B cell (primary cell): ENCODE data around the gene JMJD8. TPM values are rescaled to one million over a fixed set of nuclear protein-coding genes. Genes with fewer than 3 reads are reported as not detected.

ENCODE experiments used
- ATAC-seq: fragments of 200-7000 bp; cut with Tn5 transposase; one replicate; pipeline ENCODE4 v1.10.0; 2021; ENCODE audit warnings: low read depth, mild to moderate bottlenecking, moderate number of reproducible peaks, moderate library complexity
- CTCF ChIA-PET: fragments of 350-600 bp; sonication (Branson Sonifier 250); formaldehyde crosslinking; loops from one replicate; lab custom pipeline; 2021; ENCODE audit warnings: antibody characterized with exemption, inconsistent platforms; lab: Charles Lee
- POLR2A ChIA-PET: fragments of 350-600 bp; sonication (Branson Sonifier 250); formaldehyde crosslinking; loops from one replicate; lab custom pipeline; 2021; ENCODE audit warnings: antibody characterized with exemption; lab: Charles Lee
- DNase-seq: peaks from one replicate; pipeline ENCODE4 v3.0.0; 2013
- H2AFZ ChIP-seq: 2 replicates; pipeline ENCODE4 v1.6.1; 2012; ENCODE audit warnings: mild to moderate bottlenecking, low read depth, low read length; ENCODE audit not compliant: insufficient read depth, poor library complexity, severe bottlenecking
- H3K27ac ChIP-seq, 2 donors: 1 replicate in 1 of 2; 2 replicates in 1 of 2; pipeline ENCODE4 v1.5.1; 2012 to 2013; ENCODE audit warnings: low read length in 2 of 2, mild to moderate bottlenecking in 2 of 2, moderate library complexity in 1 of 2
- H3K27me3 ChIP-seq, 4 experiments: fragments of 200-600 bp in 1 of 4; sonication (generic) in 1 of 4; replicated peaks in 1 of 4; 1 replicate in 2 of 4; 2 replicates in 2 of 4; pipeline versions ENCODE4 v1.6.1 to v1.7.0; 2013 to 2016; ENCODE audit warnings: low read length in 3 of 4, mild to moderate bottlenecking in 2 of 4, mixed read lengths in 1 of 4, moderate library complexity in 1 of 4; ENCODE audit not compliant: insufficient read depth in 4 of 4, control insufficient read depth in 3 of 4; ENCODE audit errors: control extremely low read depth in 1 of 4
- H3K36me3 ChIP-seq, 2 experiments: replicated peaks in 1 of 2; 1 replicate in 1 of 2; 2 replicates in 1 of 2; pipeline versions ENCODE4 v1.6.1 to v1.7.1; 2013; ENCODE audit warnings: low read length in 1 of 2; ENCODE audit not compliant: insufficient read depth in 2 of 2, control insufficient read depth in 1 of 2; ENCODE audit errors: control extremely low read depth in 1 of 2, extremely low read depth in 1 of 2
- H3K4me1 ChIP-seq, 2 donors: fragments of 200-600 bp in 1 of 2; sonication (generic) in 1 of 2; 1 replicate in 1 of 2; 2 replicates in 1 of 2; pipeline versions ENCODE4 v1.5.1 to v1.6.1; 2013 to 2017; ENCODE audit warnings: low read length in 2 of 2; ENCODE audit not compliant: control insufficient read depth in 2 of 2, insufficient read depth in 2 of 2
- H3K4me2 ChIP-seq: replicated peaks from 2 replicates; pipeline ENCODE3; 2012; ENCODE audit warnings: mild to moderate bottlenecking, low read depth, low read length; ENCODE audit not compliant: poor library complexity, severe bottlenecking
- H3K4me3 ChIP-seq, 5 experiments: fragments of 200-600 bp in 1 of 5; sonication (generic) in 1 of 5; 1 replicate in 3 of 5; 2 replicates in 2 of 5; pipeline versions ENCODE4 v1.5.1 to v1.7.0; 2011 to 2016; ENCODE audit warnings: low read length in 4 of 5, mild to moderate bottlenecking in 4 of 5, low read depth in 2 of 5, control low read depth in 1 of 5, moderate library complexity in 1 of 5; ENCODE audit not compliant: insufficient read depth in 1 of 5; ENCODE audit errors: control extremely low read depth in 1 of 5, extremely low read depth in 1 of 5
- H3K79me2 ChIP-seq: fragments of 200-600 bp; sonication (generic); one replicate; pipeline ENCODE4 v1.6.0; 2016; ENCODE audit warnings: low read length; ENCODE audit not compliant: control insufficient read depth, insufficient read depth
- H3K9ac ChIP-seq: fragments of 200-600 bp; sonication (generic); 2 replicates; pipeline ENCODE4 v1.6.1; 2017; ENCODE audit warnings: mild to moderate bottlenecking, low read length, moderate library complexity
- H3K9me3 ChIP-seq, 3 donors: one replicate each; pipeline versions ENCODE4 v1.6.1 to v1.7.1; 2013; ENCODE audit warnings: low read length in 2 of 3; ENCODE audit not compliant: control insufficient read depth in 2 of 3, insufficient read depth in 1 of 3; ENCODE audit errors: control extremely low read depth in 1 of 3
- H4K20me1 ChIP-seq: 2 replicates; pipeline ENCODE4 v1.6.0; 2012; ENCODE audit warnings: mild to moderate bottlenecking, low read length; ENCODE audit not compliant: insufficient read depth, control insufficient read depth, poor library complexity, severe bottlenecking
- H3K27ac Mint-ChIP-seq: one replicate; pipeline ENCODE4 v1.8.0; 2021; ENCODE audit warnings: mixed read lengths
- H3K27me3 Mint-ChIP-seq: one replicate; pipeline ENCODE4 v1.8.0; 2021; ENCODE audit warnings: mixed read lengths
- H3K4me1 Mint-ChIP-seq: one replicate; pipeline ENCODE4 v1.8.0; 2021; ENCODE audit warnings: mixed read lengths
- H3K4me3 Mint-ChIP-seq: one replicate; pipeline ENCODE4 v1.8.0; 2021; ENCODE audit warnings: mixed read lengths
- H3K9me3 Mint-ChIP-seq: one replicate; pipeline ENCODE4 v1.8.0; 2022; ENCODE audit warnings: mixed read lengths; ENCODE audit not compliant: insufficient read depth
- CTCF ChIP-seq: fragments of 200-600 bp; IDR thresholded peaks from one replicate; pipeline ENCODE4 v1.8.0; 2022; ENCODE audit warnings: antibody characterized with exemption, mild to moderate bottlenecking
- EZH2 ChIP-seq: IDR thresholded peaks from 2 replicates; pipeline ENCODE4 v1.6.1; 2012; ENCODE audit warnings: borderline replicate concordance, low read depth, mild to moderate bottlenecking, moderate library complexity, low read length; ENCODE audit not compliant: insufficient read depth, poor library complexity, severe bottlenecking
- WGBS: methylation state at CpG from one replicate; pipeline ENCODE4 v1.1.5; 2013; ENCODE audit warnings: missing lambda C conversion rate; ENCODE audit not compliant: insufficient coverage; 5-methylcytosine and 5-hydroxymethylcytosine counted together
- intact Hi-C: fragments of 100-400 bp; cut with micrococcal nuclease; formaldehyde crosslinking; loops from one replicate; pipeline ENCODE4 v1.10.0; 2022
- polyA plus RNA-seq: library from polyadenylated mRNA; depleted of rRNA; stranded (reverse); fragments of >200 nt; gene quantifications from 2 replicates; pipeline ENCODE4 v1.2.3, GENCODE V29; 2012
- total RNA-seq, 2 donors: library from RNA; stranded (reverse); fragments of 120-200 nt in 1 of 2; gene quantifications; 1 replicate in 1 of 2; 2 replicates in 1 of 2; pipeline versions ENCODE4 v1.2.3 to v1.2.4, GENCODE V29; 2013 to 2022

JMJD8 gene
- total and polyA plus RNA-seq, 2 donors (not counting 1 experiment from before 2014, with no cell fraction given) = 46.3 to 69.3 TPM

- Mint-ChIP-seq H3K9me3 (no peaks in the 10 kb centered on the region), H3K27ac (no peak overlapping the region), H3K4me1 (peaks cover 22% of the 10 kb centered on the region), H3K4me3 (no peak overlapping the region), H3K27me3 (no peaks in the 10 kb centered on the region)
- no peak overlapping the region for H2AFZ ChIP-seq
- H3K4me1 ChIP-seq = peaks cover 21 to 44% of the 10 kb centered on the region in 2 donors
- H3K27ac ChIP-seq = no peak overlapping the region
- H3K4me2 ChIP-seq = no peak overlapping the region
- no peak overlapping the region for H3K4me3 ChIP-seq
- ChIA-PET CTCF (interaction anchor here (0.9 to 1.5 kb wide), 4 partner anchors 9 to 16 kb away, joined by 3 to 8 read pairs (median 4); partner anchors contain the start of genes CIAO3 and METRN), POLR2A (interaction anchor here (0.6 to 2.2 kb wide), 3 partner anchors 10 to 13 kb away, joined by 3 to 11 read pairs (median 3); partner anchors contain the start of gene METRN)
- H3K27me3 ChIP-seq = no peaks in the 10 kb centered on the region
- H4K20me1 ChIP-seq = peaks cover 23% of the 10 kb centered on the region
- H3K9me3 ChIP-seq = peaks cover 0 to 3% (median 0%) of the 10 kb centered on the region in 3 donors
- intact Hi-C loops = loop anchor here (5.0 kb wide), 1 partner anchor 887 kb away; the partner anchor contains the start of genes CRAMP1 and IFT140
- no peak for DNase-seq
- ATAC-seq = no peak
- H3K79me2 ChIP-seq = no peaks in the 10 kb centered on the region
- no peak overlapping the region for H3K9ac ChIP-seq
- H3K36me3 ChIP-seq = no peaks in the 10 kb centered on the region
- TF ChIP-seq EZH2 (no peak), CTCF (no peak)
- 64% methylated on average over 7 of the region's 7 CpGs for WGBS
Measured at GRCh38 chr16:725041-725376, 40.9 kb upstream of the JMJD8 start.

GRCh38 chr16:724188-725040, 40.3 kb upstream of the JMJD8 start:
- no peaks in the 10 kb centered on the region for H3K9me3 Mint-ChIP-seq
- Histone ChIP-seq H3K27ac (no peak overlapping the region), H2AFZ (no peak overlapping the region), H3K79me2 (no peaks in the 10 kb centered on the region), H3K27me3 (no peaks in the 10 kb centered on the region), H3K4me3 (no peak overlapping the region), H3K9ac (no peak overlapping the region), H4K20me1 (peaks cover 19% of the 10 kb centered on the region), H3K4me2 (no peak overlapping the region), H3K4me1 (peaks cover 25 to 50% of the 10 kb centered on the region in 2 donors), H3K36me3 (no peaks in the 10 kb centered on the region), H3K9me3 (peaks cover 0 to 3% (median 0%) of the 10 kb centered on the region in 3 donors)
- intact Hi-C loops = loop anchor here (5.0 kb wide), 2 partner anchors 42 to 888 kb away; partner anchors contain the start of genes CRAMP1, IFT140, JMJD8 and STUB1
- ATAC-seq = no peak
- TF ChIP-seq EZH2 (no peak), CTCF (no peak)
- H3K27ac Mint-ChIP-seq = no peak overlapping the region
- ChIA-PET CTCF (interaction anchor here (1.2 to 1.4 kb wide), 2 partner anchors 12 to 16 kb away, joined by 3 to 5 read pairs; partner anchors contain the start of gene CIAO3), POLR2A (interaction anchor here (0.6 to 2.2 kb wide), 3 partner anchors 9 to 14 kb away, joined by 3 to 11 read pairs (median 3); partner anchors contain the start of gene METRN)
- H3K4me3 Mint-ChIP-seq = no peak overlapping the region
- no peak for DNase-seq
- WGBS = 72% methylated on average over 26 of the region's 29 CpGs
- H3K4me1 Mint-ChIP-seq = peaks cover 25% of the 10 kb centered on the region
- no peaks in the 10 kb centered on the region for H3K27me3 Mint-ChIP-seq
